Ascending aorta (tissue), 2 donors: ENCODE results near the gene EPB41L2. TPM values are rescaled to one million over a fixed set of nuclear protein-coding genes. Genes with fewer than 3 reads are reported as not detected.

Source experiments
- DNase-seq, 2 donors: peaks; one replicate each; pipeline ENCODE4 v3.0.0-alpha.2; 2019; ENCODE audit warnings: low spot score in 2 of 2
- H3K27ac ChIP-seq, 2 donors: fragments of 200-600 bp; sonication (generic); one replicate each; pipeline ENCODE4 v1.5.1; 2016 to 2017; ENCODE audit warnings: mild to moderate bottlenecking in 1 of 2
- H3K27me3 ChIP-seq: fragments of 200-600 bp; sonication (generic); one replicate; pipeline ENCODE4 v1.5.1; 2017
- H3K36me3 ChIP-seq, 2 donors: fragments of 200-600 bp; sonication (generic); one replicate each; pipeline ENCODE4 v1.5.1; 2016
- H3K4me1 ChIP-seq, 2 donors: fragments of 200-600 bp; sonication (generic); one replicate each; pipeline ENCODE4 v1.5.1; 2016 to 2017; ENCODE audit warnings: mild to moderate bottlenecking in 1 of 2
- H3K4me3 ChIP-seq, 2 donors: fragments of 200-600 bp; sonication (generic); one replicate each; pipeline ENCODE4 v1.5.1; 2016 to 2017; ENCODE audit warnings: mild to moderate bottlenecking in 1 of 2
- H3K9me3 ChIP-seq, 2 donors: fragments of 200-600 bp; sonication (generic); one replicate each; pipeline ENCODE4 v1.5.1; 2016
- intact Hi-C: fragments of 100-400 bp; cut with DNase I; formaldehyde crosslinking; loops from one replicate; pipeline ENCODE4 v1.15.1; 2023
- total RNA-seq: library from RNA; depleted of rRNA; stranded (reverse); fragments of >200 nt; gene quantifications from one replicate; pipeline ENCODE4 v1.1.0, GENCODE V29; 2016
- TF ChIP-seq, protein P1 (sequence below), 3 experiments: fragments of 200-600 bp in 2 of 3; fragments of 450-650 bp in 1 of 3; sonication (generic) in 2 of 3; IDR thresholded peaks; one replicate each; pipeline ENCODE4 v1.5.1; 2016 to 2019; ENCODE audit warnings: antibody characterized with exemption in 3 of 3, mild to moderate bottlenecking in 1 of 3, moderate library complexity in 1 of 3

Gene EPB41L2
- total RNA-seq, 1 donor from 2014 or later = 163 TPM

DNA sequence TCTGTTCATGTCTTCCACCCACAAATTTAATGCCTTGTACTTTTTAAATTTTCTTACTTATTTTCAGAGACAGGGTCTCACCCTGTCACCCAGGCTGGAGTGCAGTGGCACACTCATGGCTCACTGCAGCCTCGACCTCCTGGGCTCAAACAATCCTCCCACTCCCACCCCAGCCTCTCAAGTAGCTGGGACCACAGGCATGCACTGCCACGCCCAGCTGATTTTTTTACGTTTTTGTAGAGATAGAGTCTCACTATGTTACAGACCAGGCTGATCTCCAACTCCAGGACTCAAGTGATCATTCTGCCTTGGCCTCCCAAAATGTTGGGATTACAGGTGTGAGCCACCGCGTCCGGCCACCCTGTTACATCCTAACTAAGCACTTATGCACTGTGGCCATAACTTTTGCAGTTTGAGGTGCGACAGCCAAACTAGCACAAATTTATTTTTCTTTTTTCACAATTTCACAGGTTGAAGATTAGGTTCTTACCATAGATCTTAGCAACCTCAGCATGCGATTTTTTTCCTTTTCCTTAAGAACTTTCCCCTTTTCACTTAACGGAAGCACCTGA, 92.1 kb downstream of the EPB41L2 start:
- no peak overlapping the region for H3K4me3 ChIP-seq
- no peak for DNase-seq
- H3K4me1 ChIP-seq = peaks cover 0 to 20% of the 10 kb centered on the region in 2 donors
- no peak overlapping the region for H3K27ac ChIP-seq
- TF ChIP-seq, protein P1, sequence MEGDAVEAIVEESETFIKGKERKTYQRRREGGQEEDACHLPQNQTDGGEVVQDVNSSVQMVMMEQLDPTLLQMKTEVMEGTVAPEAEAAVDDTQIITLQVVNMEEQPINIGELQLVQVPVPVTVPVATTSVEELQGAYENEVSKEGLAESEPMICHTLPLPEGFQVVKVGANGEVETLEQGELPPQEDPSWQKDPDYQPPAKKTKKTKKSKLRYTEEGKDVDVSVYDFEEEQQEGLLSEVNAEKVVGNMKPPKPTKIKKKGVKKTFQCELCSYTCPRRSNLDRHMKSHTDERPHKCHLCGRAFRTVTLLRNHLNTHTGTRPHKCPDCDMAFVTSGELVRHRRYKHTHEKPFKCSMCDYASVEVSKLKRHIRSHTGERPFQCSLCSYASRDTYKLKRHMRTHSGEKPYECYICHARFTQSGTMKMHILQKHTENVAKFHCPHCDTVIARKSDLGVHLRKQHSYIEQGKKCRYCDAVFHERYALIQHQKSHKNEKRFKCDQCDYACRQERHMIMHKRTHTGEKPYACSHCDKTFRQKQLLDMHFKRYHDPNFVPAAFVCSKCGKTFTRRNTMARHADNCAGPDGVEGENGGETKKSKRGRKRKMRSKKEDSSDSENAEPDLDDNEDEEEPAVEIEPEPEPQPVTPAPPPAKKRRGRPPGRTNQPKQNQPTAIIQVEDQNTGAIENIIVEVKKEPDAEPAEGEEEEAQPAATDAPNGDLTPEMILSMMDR (IDR thresholded peaks at IDR 0.05) = no peak
- intact Hi-C loops = no loop called here
- H3K27me3 ChIP-seq = no peaks in the 10 kb centered on the region
- no peaks in the 10 kb centered on the region for H3K36me3 ChIP-seq
- H3K9me3 ChIP-seq = no peaks in the 10 kb centered on the region

DNA sequence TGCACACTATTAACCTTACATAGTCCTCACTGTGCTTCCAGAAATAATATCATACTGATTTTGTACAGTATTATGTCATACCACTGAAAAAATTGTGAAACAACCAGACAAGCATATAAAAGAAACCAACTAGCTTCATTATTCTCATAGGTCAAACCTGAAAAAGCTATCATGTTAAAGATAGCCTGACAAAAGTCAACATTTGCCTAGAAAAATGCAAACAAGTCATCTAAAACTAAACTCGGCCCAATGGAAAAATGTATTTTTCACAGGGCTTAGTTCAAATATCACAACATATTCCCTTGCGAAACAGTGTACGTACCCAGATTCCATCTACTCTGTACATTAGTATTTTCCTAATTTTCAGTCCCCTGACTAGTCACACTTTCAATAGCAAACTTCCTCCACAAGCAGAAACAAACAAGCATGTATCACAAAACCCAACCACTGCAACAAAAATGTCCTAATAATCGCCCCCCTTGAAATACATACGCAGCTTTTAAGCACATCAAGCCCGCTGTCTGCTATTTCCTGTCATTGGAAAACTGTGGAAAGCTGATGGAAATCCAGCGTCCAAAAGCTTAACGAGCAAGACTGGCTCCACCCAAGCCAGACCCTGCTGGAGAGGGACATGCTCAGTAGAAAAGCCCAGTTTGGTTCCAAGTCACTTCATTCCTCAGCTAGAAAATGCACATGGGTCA, 93.1 kb downstream of the EPB41L2 start:
- DNase-seq = no peak
- Histone ChIP-seq H3K4me1 (peaks cover 0 to 22% of the 10 kb centered on the region in 2 donors), H3K27me3 (no peaks in the 10 kb centered on the region), H3K9me3 (no peaks in the 10 kb centered on the region), H3K36me3 (no peaks in the 10 kb centered on the region), H3K27ac (peak overlapping the region; percentile 60 to 73), H3K4me3 (peak overlapping the region; percentile 42 to 66)
- intact Hi-C loops = loop anchor here (5.0 kb wide), 2 partner anchors 42 to 68 kb away; no protein-coding TSS in a partner anchor
- TF ChIP-seq, protein P1 (IDR thresholded peaks at IDR 0.05) = no peak

DNA sequence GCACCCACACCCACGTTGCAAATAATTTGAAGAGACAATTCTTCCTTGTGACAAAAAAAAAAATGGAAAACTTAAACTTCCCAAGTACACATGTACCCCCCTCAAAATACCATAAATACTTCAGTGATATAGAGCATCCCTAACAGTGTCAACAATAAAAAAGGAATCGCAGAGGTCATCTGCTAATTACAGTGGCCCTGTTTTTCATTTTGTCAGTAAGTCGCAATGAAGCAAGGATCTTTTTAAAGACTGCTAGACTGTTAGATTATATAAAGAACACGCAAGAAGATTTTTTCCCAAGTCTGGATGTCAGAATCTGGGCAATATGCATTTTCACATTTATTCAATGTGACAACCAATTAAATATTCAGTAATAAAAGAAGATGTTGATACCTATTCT, 93.9 kb downstream of the EPB41L2 start:
- Histone ChIP-seq H3K27ac (peak overlapping the region; percentile 60 to 73), H3K4me1 (peaks cover 0 to 26% of the 10 kb centered on the region in 2 donors), H3K9me3 (no peaks in the 10 kb centered on the region), H3K36me3 (no peaks in the 10 kb centered on the region), H3K27me3 (no peaks in the 10 kb centered on the region), H3K4me3 (peak overlapping the region; percentile 42 to 66)
- intact Hi-C loops = loop anchor here (5.0 kb wide), 2 partner anchors 43 to 67 kb away; no protein-coding TSS in a partner anchor
- DNase-seq = no peak
- TF ChIP-seq, protein P1 (IDR thresholded peaks at IDR 0.05) = no peak

DNA sequence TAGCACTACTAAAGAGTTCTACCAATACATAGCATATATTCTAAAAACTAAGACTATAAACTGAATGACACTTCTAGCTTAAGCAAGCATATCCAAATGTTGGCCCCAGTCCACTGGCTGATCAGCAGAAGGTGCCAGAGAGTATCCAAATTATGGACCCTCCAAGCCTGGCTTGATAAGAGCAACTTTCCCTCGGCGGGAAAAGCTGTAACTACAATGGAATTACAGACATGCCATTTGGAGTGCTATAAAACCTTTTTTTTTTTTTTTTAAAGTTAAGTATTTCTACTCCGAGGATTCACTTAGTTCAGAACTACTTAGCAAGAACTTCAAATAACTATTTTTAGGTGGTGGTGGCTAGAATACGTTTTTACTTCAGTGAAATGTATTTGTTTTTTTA, 94.6 kb downstream of the EPB41L2 start:
- H3K4me3 ChIP-seq = peak overlapping the region; percentile 42 to 66
- DNase-seq = no peak
- intact Hi-C loops = loop anchor here (5.0 kb wide), 2 partner anchors 44 to 66 kb away; no protein-coding TSS in a partner anchor
- H3K27me3 ChIP-seq = no peaks in the 10 kb centered on the region
- H3K36me3 ChIP-seq = no peaks in the 10 kb centered on the region
- H3K9me3 ChIP-seq = no peaks in the 10 kb centered on the region
- peak overlapping the region; percentile 55 to 73 for H3K27ac ChIP-seq
- TF ChIP-seq, protein P1 (IDR thresholded peaks at IDR 0.05) = no peak
- H3K4me1 ChIP-seq = peaks cover 0 to 26% of the 10 kb centered on the region in 2 donors

DNA sequence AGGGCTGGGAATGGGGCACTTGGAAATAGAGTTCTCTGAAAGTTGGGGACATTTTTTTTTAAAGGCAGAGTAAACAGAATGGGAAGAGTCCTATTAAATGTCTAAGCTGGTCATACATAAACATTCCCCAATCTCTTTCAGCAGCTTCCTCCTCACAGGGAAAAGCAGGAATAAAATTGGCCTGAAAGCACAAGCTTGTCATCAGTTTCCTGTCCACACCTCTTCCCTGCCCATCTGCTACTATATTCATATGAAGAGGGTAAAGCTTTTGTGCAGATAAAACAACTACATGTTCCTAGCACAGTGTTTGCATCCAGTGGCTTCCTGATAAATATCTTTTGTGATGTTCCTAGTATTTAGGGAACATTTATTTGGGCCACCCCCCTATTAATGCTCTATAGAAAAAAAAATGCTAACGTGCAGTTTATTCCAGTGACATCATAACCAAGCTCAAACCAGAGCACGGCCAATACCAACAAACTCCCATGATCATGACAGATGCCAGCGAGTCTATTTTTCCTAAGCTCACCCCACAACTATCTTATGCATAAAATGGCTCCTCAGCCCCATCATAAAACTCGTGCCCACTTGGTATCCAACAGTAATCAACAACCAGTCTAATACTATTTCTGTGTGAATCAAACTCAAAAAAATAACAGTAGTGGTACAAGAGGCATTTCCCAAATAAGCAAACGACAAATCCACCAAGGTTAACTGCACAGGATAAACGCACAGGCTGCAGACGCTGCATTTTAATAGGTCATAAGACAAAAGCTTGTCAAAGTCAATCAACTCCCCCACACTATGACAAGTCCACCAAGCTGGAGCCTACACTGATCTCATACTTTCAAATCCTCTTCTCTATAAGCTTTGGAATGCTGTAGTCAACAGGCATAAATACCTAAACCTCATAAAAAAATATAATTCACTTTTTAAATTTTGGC, 95.3 kb downstream of the EPB41L2 start:
- H3K27me3 ChIP-seq = no peaks in the 10 kb centered on the region
- peaks cover 0 to 26% of the 10 kb centered on the region in 2 donors for H3K4me1 ChIP-seq
- H3K27ac ChIP-seq = peak overlapping the region; percentile 55 to 73
- TF ChIP-seq, protein P1 (IDR thresholded peaks at IDR 0.05) = no peak
- peak overlapping the region; percentile 42 to 66 for H3K4me3 ChIP-seq
- intact Hi-C loops = loop anchor here (2.0 to 5.0 kb wide), 3 partner anchors 45 to 95 kb away; partner anchors contain the start of gene EPB41L2
- H3K36me3 ChIP-seq = no peaks in the 10 kb centered on the region
- no peak for DNase-seq
- H3K9me3 ChIP-seq = no peaks in the 10 kb centered on the region
